H7 (cell line): Measurements from ENCODE around the gene REG3G. TPM values are rescaled to one million over a fixed set of nuclear protein-coding genes. Genes with fewer than 3 reads are reported as not detected.
"Not testable (repeated sequence)": the region's sequence is repeated elsewhere in the genome, so short reads cannot be mapped to it uniquely, and the experiment has no call there.

ENCODE experiments used
- DNase-seq: peaks from one replicate; pipeline ENCODE4 v3.0.0; 2012
- H3K27me3 ChIP-seq: 2 replicates; pipeline ENCODE4 v1.6.0; 2011; ENCODE audit warnings: mild to moderate bottlenecking, low read length; ENCODE audit not compliant: control insufficient read depth, insufficient read depth
- H3K36me3 ChIP-seq: replicated peaks from 2 replicates; pipeline ENCODE4 v1.5.1; 2011; ENCODE audit warnings: low read length; ENCODE audit not compliant: control insufficient read depth, insufficient read depth
- H3K4me3 ChIP-seq: 2 replicates; pipeline ENCODE4 v1.5.1; 2011; ENCODE audit warnings: low read depth, mild to moderate bottlenecking, control low read depth, low read length, moderate library complexity; ENCODE audit not compliant: insufficient read depth
- total RNA-seq: library from RNA; depleted of rRNA; stranded (reverse); fragments of >200 nt; shearing (Covaris generic); gene quantifications from 2 replicates; pipeline ENCODE4 v1.2.3, GENCODE V29; 2014

The REG3G gene
- total RNA-seq, 1 experiment from 2014 or later: not detected

GRCh38 chr2:78999406-78999805, 26.1 kb upstream of the REG3G start:
- no peak for DNase-seq
- H3K4me3 ChIP-seq: no peak overlapping the region
- no peaks in the 10 kb centered on the region for H3K36me3 ChIP-seq
- peaks cover 9% of the 10 kb centered on the region for H3K27me3 ChIP-seq

DNA sequence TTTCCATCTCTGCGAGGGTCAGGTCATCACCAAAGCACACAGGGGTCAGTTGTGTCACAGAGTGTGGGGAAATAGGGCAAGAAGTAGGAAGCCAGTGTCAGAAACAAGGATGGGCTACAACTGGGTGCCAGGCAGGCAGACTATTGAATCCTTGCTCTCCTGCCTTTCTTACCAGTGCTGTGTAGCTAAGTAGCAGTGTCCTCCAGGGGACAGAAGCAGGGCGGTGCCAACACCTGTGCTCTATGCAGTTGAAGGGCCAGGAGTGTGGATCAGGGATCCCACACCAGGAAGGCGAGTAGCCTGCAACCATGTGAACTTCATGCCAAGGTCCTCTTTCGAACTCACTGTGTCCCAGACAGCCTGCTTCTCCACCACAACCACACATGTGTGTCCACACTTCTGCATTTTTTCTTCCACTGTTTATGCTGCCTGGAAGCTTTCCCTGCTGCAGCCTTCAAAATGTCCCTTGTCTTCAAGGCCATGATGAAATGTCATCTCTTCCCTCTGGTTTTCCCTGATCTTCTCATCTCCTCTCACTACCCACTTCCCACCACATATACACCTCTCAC, 25.4 kb upstream of the REG3G start:
- H3K4me3 ChIP-seq: no peak overlapping the region
- H3K27me3 ChIP-seq: peaks cover 2% of the 10 kb centered on the region; the same call in 1 of the 2 replicates
- H3K36me3 ChIP-seq: no peaks in the 10 kb centered on the region
- DNase-seq: no peak

DNA sequence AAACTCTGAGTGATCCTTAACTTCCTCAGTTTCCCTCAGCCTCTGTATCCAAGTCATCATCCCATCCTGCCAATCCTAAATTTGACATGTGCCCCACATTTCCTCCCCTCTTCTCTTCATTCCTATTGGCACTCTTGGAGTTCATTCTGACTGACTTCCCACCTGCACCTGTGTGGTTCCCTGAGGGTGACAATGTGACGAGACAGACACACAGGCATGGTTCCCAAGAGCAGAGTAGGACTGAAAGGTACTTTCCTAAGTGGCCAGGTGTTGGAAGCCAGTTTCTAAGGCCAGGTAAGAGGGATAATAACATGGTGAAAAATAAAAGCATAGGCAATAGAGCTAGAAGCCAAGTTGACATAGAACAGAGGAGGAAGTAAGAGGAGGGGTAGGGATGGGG, 24.2 kb upstream of the REG3G start:
- Histone ChIP-seq H3K4me3 (no peak overlapping the region), H3K27me3 (no peaks in the 10 kb centered on the region), H3K36me3 (no peaks in the 10 kb centered on the region)

DNA sequence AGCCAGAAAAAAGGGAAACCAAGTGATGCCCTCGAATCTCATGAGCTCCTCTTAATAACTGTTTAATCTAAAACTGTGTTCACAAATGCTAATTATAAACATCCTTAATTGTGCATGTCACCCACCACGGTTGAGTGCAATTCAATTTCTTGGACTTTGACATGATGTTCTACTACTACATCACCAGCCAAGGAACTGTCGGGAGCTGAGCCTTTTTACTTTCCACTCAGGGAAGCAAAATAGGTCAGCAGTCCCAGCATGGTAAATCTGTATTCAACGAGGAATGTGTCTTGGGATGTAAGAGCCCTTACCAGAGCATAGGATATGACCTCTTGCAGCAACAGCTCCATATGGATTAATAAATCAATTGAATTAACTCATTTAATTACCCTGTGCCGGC, 20.8 kb upstream of the REG3G start:
- H3K4me3 ChIP-seq: no peak overlapping the region

More for the DNA sequence above, 24.2 kb upstream of the REG3G start:
- DNase-seq: no peak

GRCh38 chr2:79005216-79005615, 20.3 kb upstream of the REG3G start:
- DNase-seq: no peak
- Histone ChIP-seq H3K27me3 (no peaks in the 10 kb centered on the region), H3K36me3 (no peaks in the 10 kb centered on the region), H3K4me3 (no peak overlapping the region)

More for the DNA sequence above, 20.8 kb upstream of the REG3G start:
- Histone ChIP-seq H3K27me3 (no peaks in the 10 kb centered on the region), H3K36me3 (no peaks in the 10 kb centered on the region)
- DNase-seq: no peak

DNA sequence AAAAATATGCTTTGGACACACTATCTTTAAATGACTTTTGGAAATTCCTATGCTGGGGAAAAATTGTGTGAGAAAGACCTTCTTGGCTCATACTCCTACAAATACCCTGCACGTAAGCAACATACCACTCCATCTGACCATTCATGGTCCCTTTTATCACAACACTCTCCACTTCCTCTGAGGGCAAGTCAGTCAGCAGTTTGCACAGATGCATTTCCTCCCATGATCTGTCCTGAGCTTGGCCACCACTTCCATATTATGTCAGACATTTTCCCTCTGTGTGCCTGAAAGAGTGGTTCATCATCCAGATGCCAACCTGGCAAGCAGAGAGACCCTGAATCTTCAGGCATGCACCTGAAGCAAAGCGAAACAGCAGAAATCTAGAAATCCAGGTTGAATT, 16.1 kb upstream of the REG3G start:
- no peaks in the 10 kb centered on the region for H3K36me3 ChIP-seq
- no peak overlapping the region for H3K4me3 ChIP-seq
- no peaks in the 10 kb centered on the region for H3K27me3 ChIP-seq
- DNase-seq: no peak

- no peaks in the 10 kb centered on the region for H3K36me3 ChIP-seq
- no peaks in the 10 kb centered on the region for H3K27me3 ChIP-seq
- no peak overlapping the region for H3K4me3 ChIP-seq
- no peak for DNase-seq
Observed at GRCh38 chr2:79011496-79011895, 14.0 kb upstream of the REG3G start.

DNA sequence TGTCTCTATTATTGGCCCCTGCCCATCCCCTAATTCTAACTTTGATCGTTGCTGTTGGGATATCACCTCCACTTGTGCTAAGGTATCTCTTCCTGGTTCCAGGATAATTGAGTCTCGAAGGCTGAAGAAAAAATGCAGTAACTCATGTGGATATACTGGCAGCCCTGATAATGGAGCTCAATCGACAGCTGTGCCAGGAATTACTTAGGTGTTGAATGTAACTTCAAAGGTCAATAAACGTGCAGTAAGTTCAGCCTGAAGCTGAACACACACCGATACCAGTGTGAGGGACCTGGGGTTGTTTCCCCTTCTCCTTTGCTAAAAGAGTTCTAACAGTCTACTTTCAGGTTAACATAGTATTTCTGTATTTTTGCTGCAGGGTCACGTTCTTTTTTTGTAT, 11.9 kb upstream of the REG3G start:
- Histone ChIP-seq H3K36me3 (no peaks in the 10 kb centered on the region), H3K27me3 (no peaks in the 10 kb centered on the region), H3K4me3 (no peak overlapping the region)
- no peak for DNase-seq

DNA sequence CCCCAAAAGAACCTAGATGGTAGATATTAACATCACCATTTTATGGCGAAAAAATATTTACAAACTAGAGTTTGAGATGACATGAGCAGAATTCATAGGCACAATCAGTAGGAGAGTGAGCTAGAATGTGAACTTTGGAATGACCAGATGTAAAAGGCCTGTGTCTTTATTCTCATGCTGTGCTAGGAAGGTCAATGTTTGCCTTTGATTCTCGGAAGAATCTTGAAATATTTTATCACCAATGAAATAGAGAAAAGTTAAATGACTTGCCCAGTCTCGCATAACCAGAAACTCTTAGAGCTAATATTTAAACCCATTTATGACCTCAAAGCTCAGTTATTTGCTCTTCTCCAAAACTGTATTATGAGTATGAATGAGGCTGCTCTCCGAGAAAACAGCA, 9.2 kb upstream of the REG3G start:
- no peaks in the 10 kb centered on the region for H3K27me3 ChIP-seq
- H3K36me3 ChIP-seq: no peaks in the 10 kb centered on the region
- no peak overlapping the region for H3K4me3 ChIP-seq
- no peak for DNase-seq

DNA sequence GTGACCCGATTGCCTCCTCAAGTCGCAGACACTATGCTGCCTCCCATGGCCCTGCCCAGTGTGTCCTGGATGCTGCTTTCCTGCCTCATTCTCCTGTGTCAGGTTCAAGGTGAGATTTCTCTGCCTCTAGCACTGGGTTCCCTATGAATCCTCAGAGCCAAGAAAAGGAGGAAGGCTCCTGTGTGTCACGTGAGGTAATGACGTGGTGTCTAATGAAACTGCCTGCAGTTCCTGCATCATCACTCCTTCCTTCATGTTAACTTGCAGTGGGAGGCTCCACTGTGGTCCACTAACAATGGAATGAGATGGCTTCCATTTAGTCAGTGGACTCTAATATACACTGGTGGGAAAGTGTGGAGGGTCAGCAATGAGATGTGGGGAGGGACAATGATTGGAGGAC, 559 bp downstream of the REG3G start:
- Histone ChIP-seq H3K27me3 (no peaks in the 10 kb centered on the region), H3K4me3 (no peak overlapping the region), H3K36me3 (no peaks in the 10 kb centered on the region)
- no peak for DNase-seq

DNA sequence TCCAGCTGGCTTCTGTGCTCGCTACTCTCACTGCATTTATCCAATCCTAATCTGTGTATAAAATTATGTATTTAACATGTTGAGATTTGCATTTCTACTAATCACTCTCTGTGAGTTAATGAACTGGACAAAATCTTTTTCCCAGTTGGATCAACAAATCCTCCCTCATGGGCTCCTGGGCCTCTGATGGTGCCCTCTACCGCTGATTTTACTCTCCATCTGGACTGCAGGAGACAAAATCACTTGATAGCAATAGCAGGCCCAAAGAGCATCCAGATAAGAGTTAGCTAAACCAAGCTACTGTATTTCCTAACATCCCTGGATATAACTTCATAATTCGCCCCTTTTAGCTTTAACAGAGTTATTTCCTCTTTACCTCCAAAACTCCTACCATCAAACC, 14.4 kb downstream of the REG3G start:
- H3K4me3 ChIP-seq: no peak overlapping the region

GRCh38 chr2:79041032-79041448, 15.5 kb downstream of the REG3G start:
- peak; percentile 19 for DNase-seq
- H3K27me3 ChIP-seq: no peaks in the 10 kb centered on the region
- no peaks in the 10 kb centered on the region for H3K36me3 ChIP-seq
- H3K4me3 ChIP-seq: no peak overlapping the region

More for the DNA sequence above, 14.4 kb downstream of the REG3G start:
- H3K27me3 ChIP-seq: no peaks in the 10 kb centered on the region
- no peak for DNase-seq
- no peaks in the 10 kb centered on the region for H3K36me3 ChIP-seq

DNA sequence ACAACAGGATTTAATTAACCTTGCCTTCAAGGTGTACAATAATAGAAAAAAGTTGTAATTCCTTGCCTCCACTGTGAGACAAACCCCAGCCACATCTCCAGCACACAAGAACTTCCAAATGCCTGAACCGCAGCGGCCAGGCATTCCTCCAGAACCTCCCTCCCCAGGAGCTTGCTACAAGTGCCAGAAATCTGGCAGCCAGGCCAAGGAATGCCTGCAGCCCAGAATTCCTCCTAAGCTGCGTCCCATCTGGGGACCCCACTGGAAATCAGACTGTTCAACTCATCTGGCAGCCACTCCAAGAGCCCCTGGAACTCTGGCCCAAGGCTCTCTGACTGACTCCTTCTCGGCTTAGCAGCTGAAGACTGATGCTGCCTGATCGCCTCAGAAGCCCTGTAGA, 28.0 kb downstream of the REG3G start:
- H3K36me3 ChIP-seq: not testable (repeated sequence)

GRCh38 chr2:79054769-79055168, 29.3 kb downstream of the REG3G start:
- H3K36me3 ChIP-seq, H3K27me3 ChIP-seq, H3K4me3 ChIP-seq, DNase-seq: not testable (repeated sequence)

More for the DNA sequence above, 28.0 kb downstream of the REG3G start:
- DNase-seq, H3K27me3 ChIP-seq, H3K4me3 ChIP-seq: not testable (repeated sequence)

GRCh38 chr2:79065201-79065600, 39.7 kb downstream of the REG3G start:
- DNase-seq: no peak
- H3K4me3 ChIP-seq: no peak overlapping the region
- no peaks in the 10 kb centered on the region; the same call in 1 of the 2 replicates for H3K27me3 ChIP-seq
- no peaks in the 10 kb centered on the region for H3K36me3 ChIP-seq

DNA sequence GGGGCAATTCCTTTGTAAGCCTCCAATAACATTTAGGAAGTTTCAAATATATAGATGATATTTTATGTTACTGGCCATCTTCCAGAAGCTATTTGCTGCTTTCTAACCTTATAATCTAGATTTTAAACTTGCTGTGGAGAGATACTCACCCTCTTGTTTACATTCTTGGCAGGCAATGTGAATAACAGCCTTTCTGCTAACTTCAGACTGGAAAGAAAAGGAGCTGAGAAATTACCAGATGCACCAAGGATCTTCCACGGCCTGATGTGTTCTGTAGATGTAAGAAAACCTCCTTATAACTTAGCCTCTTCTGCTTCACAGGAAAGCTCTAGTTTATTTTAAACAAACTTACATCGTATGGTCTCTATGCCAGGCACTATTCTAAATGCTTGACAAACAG, 45.6 kb downstream of the REG3G start:
- DNase-seq: no peak
- no peak overlapping the region for H3K4me3 ChIP-seq
- H3K27me3 ChIP-seq: no peaks in the 10 kb centered on the region; the same call in 1 of the 2 replicates
- no peaks in the 10 kb centered on the region for H3K36me3 ChIP-seq
